ENCODE measurements around the gene NTF4.

The NTF4 gene

DNA sequence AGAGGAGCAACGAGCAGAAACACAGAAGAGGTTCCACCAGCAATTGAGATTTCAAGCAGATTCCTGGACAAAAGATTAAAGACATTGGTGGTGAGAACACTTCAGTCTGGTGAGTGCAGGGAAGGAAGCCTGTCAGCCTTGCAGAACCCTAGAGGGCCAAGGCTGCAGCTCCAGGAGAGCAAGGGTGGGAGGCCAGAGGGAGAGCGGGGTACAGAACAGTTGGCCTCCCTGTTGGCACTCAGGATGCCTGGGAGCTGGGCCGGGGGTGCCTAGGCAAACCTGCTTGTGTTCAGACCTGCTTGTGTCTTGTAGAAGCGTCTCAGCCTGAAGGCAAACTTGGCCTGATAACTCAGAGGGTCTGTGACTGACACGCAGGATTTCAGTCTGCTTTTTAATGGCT is 44.4 kb upstream of the NTF4 start:
- no peak for DNase-seq (ENCODE audit: low read depth in 2 of 2)
- no peak overlapping the region for H3K4me3 ChIP-seq (replicated peaks in 1 of 2; ENCODE audit: low read depth in 2 of 2, low read length in 2 of 2)
- TF ChIP-seq, protein P1, sequence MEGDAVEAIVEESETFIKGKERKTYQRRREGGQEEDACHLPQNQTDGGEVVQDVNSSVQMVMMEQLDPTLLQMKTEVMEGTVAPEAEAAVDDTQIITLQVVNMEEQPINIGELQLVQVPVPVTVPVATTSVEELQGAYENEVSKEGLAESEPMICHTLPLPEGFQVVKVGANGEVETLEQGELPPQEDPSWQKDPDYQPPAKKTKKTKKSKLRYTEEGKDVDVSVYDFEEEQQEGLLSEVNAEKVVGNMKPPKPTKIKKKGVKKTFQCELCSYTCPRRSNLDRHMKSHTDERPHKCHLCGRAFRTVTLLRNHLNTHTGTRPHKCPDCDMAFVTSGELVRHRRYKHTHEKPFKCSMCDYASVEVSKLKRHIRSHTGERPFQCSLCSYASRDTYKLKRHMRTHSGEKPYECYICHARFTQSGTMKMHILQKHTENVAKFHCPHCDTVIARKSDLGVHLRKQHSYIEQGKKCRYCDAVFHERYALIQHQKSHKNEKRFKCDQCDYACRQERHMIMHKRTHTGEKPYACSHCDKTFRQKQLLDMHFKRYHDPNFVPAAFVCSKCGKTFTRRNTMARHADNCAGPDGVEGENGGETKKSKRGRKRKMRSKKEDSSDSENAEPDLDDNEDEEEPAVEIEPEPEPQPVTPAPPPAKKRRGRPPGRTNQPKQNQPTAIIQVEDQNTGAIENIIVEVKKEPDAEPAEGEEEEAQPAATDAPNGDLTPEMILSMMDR (IDR thresholded peaks at IDR 0.05; ENCODE audit: low read depth, low read length) = no peak

DNA sequence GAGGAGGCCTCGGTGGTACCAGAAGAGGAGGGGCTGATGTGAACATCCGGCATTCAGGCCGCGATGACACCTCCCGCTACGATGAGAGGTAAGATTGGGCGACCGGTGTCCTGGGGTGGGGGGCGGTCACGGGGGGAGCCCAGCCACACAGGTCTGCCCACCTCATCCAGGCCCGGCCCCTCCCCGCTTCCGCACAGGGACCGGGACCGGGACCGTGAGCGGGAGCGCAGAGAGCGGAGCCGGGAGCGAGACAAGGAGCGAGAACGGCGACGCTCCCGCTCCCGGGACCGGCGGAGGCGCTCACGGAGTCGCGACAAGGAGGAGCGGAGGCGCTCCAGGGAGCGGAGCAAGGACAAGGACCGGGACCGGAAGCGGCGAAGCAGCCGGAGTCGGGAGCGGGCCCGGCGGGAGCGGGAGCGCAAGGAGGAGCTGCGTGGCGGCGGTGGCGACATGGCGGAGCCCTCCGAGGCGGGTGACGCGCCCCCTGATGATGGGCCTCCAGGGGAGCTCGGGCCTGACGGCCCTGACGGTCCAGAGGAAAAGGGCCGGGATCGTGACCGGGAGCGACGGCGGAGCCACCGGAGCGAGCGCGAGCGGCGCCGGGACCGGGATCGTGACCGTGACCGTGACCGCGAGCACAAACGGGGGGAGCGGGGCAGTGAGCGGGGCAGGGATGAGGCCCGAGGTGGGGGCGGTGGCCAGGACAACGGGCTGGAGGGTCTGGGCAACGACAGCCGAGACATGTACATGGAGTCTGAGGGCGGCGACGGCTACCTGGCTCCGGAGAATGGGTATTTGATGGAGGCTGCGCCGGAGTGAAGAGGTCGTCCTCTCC is 43.2 kb upstream of the NTF4 start:
- H3K4me3 ChIP-seq (replicated peaks in 1 of 2; ENCODE audit: low read depth in 2 of 2, low read length in 2 of 2) = no peak overlapping the region
- no peak for DNase-seq (ENCODE audit: low read depth in 2 of 2)
- TF ChIP-seq, protein P1 (IDR thresholded peaks at IDR 0.05; ENCODE audit: low read depth, low read length) = no peak

DNA sequence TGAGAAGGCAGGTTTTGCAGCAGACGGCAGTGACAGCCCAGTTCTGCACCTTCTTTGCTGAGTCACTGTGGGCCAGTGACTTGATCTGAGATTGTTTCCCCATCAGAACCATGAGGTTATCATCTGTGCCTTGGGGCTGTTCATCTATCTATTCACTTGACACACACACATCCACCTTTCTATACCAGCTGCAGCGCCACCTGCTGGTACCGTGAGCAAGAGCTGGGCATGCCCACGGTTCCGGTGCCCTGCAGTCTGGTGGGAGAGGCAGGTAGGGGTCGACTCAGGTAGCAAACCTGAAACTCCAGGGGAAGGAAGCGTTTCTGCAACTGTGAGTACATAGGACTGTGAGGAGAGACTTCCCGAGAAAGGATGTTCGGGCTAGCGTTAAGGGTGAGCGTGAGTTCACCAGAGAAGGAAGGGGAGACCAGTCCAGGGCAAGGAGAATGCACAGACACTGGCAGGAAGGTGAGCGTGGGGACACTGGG is 42.1 kb upstream of the NTF4 start:
- TF ChIP-seq, protein P1 (IDR thresholded peaks at IDR 0.05; ENCODE audit: low read depth, low read length) = peak; percentile 84
- peak; percentile 58 to 59 for DNase-seq (ENCODE audit: low read depth in 2 of 2)
- no peak overlapping the region for H3K4me3 ChIP-seq (replicated peaks in 1 of 2; ENCODE audit: low read depth in 2 of 2, low read length in 2 of 2)

DNA sequence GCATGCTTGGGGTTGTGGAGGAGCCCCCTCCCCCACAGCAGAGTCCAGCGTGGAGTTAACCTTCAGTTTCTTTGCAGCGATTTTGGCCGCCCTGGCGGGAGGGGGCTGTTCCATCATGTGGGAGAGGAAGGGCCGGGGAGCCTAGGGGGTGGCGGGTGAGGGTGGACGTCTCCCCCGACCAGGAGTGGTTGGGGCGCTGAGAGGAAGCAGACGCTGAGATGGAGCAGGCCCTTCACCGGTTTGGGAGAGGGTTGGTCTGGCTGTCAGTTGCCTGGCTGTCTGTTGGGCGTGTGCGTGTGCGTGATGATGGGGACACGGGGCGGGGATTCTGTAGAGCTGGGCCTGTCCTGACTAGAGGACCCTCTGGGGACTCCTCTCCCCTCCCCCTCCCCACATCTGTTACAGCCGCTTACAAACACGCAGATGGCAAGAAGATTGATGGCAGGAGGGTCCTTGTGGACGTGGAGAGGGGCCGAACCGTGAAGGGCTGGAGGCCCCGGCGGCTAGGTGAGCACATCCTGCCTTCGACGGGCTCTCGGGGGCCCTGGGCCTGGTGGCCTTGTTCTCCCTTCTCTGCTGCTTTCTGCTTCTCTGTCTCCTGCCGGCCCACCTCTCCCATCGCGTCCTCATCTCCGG is 39.7 kb upstream of the NTF4 start:
- TF ChIP-seq, protein P1 (IDR thresholded peaks at IDR 0.05; ENCODE audit: low read depth, low read length) = no peak
- no peak overlapping the region for H3K4me3 ChIP-seq (replicated peaks in 1 of 2; ENCODE audit: low read depth in 2 of 2, low read length in 2 of 2)
- no peak for DNase-seq (ENCODE audit: low read depth in 2 of 2)

DNA sequence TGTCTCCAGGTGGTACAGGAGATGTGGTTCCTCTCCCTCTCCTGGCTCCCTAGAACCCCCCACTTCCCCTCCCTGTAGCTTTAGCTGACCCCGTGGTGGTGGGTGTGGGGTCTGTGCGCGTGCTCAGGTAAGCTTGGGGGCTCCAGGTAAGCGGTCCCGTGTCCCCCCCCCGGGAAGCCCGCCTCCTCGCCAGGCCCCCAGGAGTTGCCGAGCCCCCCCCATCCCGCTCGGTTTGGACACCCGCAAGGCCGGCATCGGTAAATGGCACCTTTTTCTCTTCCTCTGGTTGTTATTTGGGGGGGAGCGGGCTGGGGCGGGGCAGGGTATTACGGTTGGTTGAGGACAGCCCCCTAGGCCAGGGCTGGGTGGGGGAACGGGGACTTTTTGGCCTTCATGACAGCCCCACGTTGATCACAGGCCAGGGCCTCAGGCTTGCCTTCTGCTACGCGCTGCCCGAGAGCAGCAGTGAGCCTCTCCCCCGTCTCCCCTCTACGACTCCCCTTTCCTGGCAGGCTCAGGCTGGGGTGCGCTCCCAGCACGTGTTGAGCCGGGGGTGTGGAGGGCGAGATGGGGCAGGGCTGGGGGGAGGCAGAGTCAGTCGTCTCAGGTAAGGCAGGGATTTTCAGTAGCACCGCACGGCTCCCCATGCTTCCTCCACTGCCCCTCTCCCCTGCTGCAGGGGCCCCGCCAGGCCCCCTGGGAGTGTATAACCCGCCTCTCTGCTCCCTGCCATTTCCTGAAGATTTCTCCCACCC is 38.9 kb upstream of the NTF4 start:
- no peak overlapping the region for H3K4me3 ChIP-seq (replicated peaks in 1 of 2; ENCODE audit: low read depth in 2 of 2, low read length in 2 of 2)
- TF ChIP-seq, protein P1 (IDR thresholded peaks at IDR 0.05; ENCODE audit: low read depth, low read length) = no peak
- no peak for DNase-seq (ENCODE audit: low read depth in 2 of 2)

DNA sequence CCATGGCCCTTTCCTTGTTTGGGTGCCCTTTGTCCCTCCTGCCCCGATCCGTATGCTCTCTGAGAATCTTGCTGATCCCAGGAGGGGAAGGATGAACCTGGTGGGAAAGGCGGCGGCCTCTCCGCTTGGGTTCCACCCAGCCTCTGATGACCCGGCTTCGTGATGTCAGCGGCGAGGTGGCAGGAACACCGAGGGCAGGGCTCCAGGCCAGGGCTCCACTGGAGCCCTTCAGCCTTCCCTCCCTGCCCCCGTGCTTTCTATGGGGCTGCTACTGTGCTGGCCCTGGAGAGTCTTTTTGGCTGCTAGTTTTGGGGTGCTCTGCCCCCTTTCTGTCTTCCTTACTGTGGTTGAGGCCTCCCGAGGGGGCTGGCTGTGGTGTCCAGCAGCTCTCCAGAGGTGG is 37.7 kb upstream of the NTF4 start:
- no peak for DNase-seq (ENCODE audit: low read depth in 2 of 2)
- TF ChIP-seq, protein P1 (IDR thresholded peaks at IDR 0.05; ENCODE audit: low read depth, low read length) = no peak
- H3K4me3 ChIP-seq (replicated peaks in 1 of 2; ENCODE audit: low read depth in 2 of 2, low read length in 2 of 2) = no peak overlapping the region

Data from cardiac fibroblast (primary cell).